ENCODE results near the gene KNSTRN. TPM values are rescaled to one million over a fixed set of nuclear protein-coding genes. Genes with fewer than 3 reads are reported as not detected.

KNSTRN gene
- total RNA-seq, 1 donor from 2014 or later, result 30.0 TPM

GRCh38 chr15:40366457-40367370 is 15.8 kb upstream of the KNSTRN start:
- no peak for DNase-seq (ENCODE audit: low read depth)
- TF ChIP-seq CTCF (IDR thresholded peaks at IDR 0.05; ENCODE audit: insufficient read depth, low read length, poor library complexity, severe bottlenecking), result no peak
- H3K4me3 ChIP-seq (ENCODE audit: low read depth, low read length), result no peak overlapping the region
- peaks cover 28% of the 10 kb centered on the region for H3K27me3 ChIP-seq (ENCODE audit: control insufficient read depth, insufficient read depth, low read length)
- no peaks in the 10 kb centered on the region for H3K36me3 ChIP-seq (ENCODE audit: control insufficient read depth, insufficient read depth, low read length)

DNA sequence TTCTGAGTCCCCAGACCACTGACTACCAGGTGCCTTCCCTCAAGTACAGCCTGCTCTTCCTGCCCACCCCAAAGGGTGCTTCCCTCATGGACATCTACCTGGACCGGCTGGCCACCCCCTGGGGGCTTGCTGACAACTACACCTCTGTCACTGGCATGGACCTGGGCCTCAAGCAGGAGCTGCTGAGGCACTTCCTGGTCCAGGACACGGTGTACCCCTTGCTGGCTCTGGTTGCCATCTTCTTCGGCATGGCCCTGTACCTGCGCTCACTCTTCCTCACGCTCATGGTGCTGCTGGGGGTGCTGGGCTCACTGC is 15.2 kb upstream of the KNSTRN start:
- Histone ChIP-seq H3K4me3 (ENCODE audit: low read depth, low read length) (no peak overlapping the region), H3K27me3 (ENCODE audit: control insufficient read depth, insufficient read depth, low read length) (peaks cover 22% of the 10 kb centered on the region), H3K36me3 (ENCODE audit: control insufficient read depth, insufficient read depth, low read length) (no peaks in the 10 kb centered on the region)
- DNase-seq (ENCODE audit: low read depth), result no peak
- no peak for TF ChIP-seq CTCF (IDR thresholded peaks at IDR 0.05; ENCODE audit: insufficient read depth, low read length, poor library complexity, severe bottlenecking)

GRCh38 chr15:40367686-40368611 is 14.6 kb upstream of the KNSTRN start:
- no peaks in the 10 kb centered on the region for H3K36me3 ChIP-seq (ENCODE audit: control insufficient read depth, insufficient read depth, low read length)

GRCh38 chr15:40368719-40369473 is 13.6 kb upstream of the KNSTRN start:
- Histone ChIP-seq H3K36me3 (ENCODE audit: control insufficient read depth, insufficient read depth, low read length) (no peaks in the 10 kb centered on the region), H3K4me3 (ENCODE audit: low read depth, low read length) (no peak overlapping the region), H3K27me3 (ENCODE audit: control insufficient read depth, insufficient read depth, low read length) (peaks cover 19% of the 10 kb centered on the region)
- no peak for TF ChIP-seq CTCF (IDR thresholded peaks at IDR 0.05; ENCODE audit: insufficient read depth, low read length, poor library complexity, severe bottlenecking)
- DNase-seq (ENCODE audit: low read depth), result no peak

More at GRCh38 chr15:40367686-40368611, 14.6 kb upstream of the KNSTRN start:
- H3K27me3 ChIP-seq (ENCODE audit: control insufficient read depth, insufficient read depth, low read length), result peaks cover 22% of the 10 kb centered on the region
- TF ChIP-seq CTCF (IDR thresholded peaks at IDR 0.05; ENCODE audit: insufficient read depth, low read length, poor library complexity, severe bottlenecking), result peak; percentile 49
- DNase-seq (ENCODE audit: low read depth), result peak; percentile 66
- peak overlapping the region; percentile 24 for H3K4me3 ChIP-seq (ENCODE audit: low read depth, low read length)

DNA sequence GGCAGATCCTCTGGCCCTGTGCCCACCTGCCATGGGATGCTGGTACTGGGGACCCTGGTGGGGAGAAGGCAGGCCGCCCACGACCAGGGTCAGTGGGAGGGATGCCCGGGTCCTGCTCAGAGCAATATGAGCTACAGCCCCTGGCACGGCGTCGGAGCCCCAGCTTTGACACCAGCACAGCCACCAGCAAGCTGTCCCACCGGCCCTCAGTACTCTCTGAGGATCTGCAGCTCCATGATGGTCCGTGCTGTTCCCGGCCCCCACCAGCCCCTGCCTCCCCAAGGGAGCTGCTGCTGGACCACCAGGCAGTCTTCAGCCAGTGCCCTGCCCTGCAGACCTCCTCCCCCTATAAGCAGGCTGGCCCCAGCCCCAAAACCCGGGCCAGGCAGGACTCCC is 13.0 kb upstream of the KNSTRN start:
- TF ChIP-seq CTCF (IDR thresholded peaks at IDR 0.05; ENCODE audit: insufficient read depth, low read length, poor library complexity, severe bottlenecking), result no peak
- DNase-seq (ENCODE audit: low read depth), result no peak
- no peak overlapping the region for H3K4me3 ChIP-seq (ENCODE audit: low read depth, low read length)
- peaks cover 19% of the 10 kb centered on the region for H3K27me3 ChIP-seq (ENCODE audit: control insufficient read depth, insufficient read depth, low read length)
- H3K36me3 ChIP-seq (ENCODE audit: control insufficient read depth, insufficient read depth, low read length), result no peaks in the 10 kb centered on the region

Measured in kidney epithelial cell (primary cell).